ENCODE results near the gene CD44.

- TF ChIP-seq CTCF (conservative IDR thresholded peaks at IDR 0.05; ENCODE audit: low read depth, low read length): no peak
- TF ChIP-seq EZH2 (IDR thresholded peaks at IDR 0.05; ENCODE audit: borderline replicate concordance, low read depth, low read length, poor library complexity, severe bottlenecking): no peak
Observed at GRCh38 chr11:35218956-35219355, 80.0 kb downstream of the CD44 start.

Measured in A673 (cell line).